GM12878 (cell line): Measurements from ENCODE around the gene MMAA. TPM values are rescaled to one million over a fixed set of nuclear protein-coding genes. Genes with fewer than 3 reads are reported as not detected.

Experiments
- ATAC-seq: fragments of 200-7000 bp; cut with Tn5 transposase; 3 replicates; pipeline ENCODE4 v1.9.1; 2020; ENCODE audit warnings: mild to moderate bottlenecking, moderate library complexity
- BruUV-seq: library from RNA; stranded (reverse); fragments of 400-500 nt; replicated peaks from 2 replicates; lab custom pipeline; 2021; lab: Mats Ljungman, UMichigan
- CTCF ChIA-PET: fragments of 300-600 bp; sonication (Branson Sonifier 250); formaldehyde crosslinking; extraction: SDS; loops from one replicate; lab custom pipeline; 2021; ENCODE audit warnings: inconsistent platforms; lab: Yijun Ruan, JAX
- POLR2A ChIA-PET: fragments of 350-600 bp; formaldehyde crosslinking; extraction: SDS; loops from one replicate; lab custom pipeline; 2021; ENCODE audit warnings: inconsistent platforms; lab: Charles Lee
- RAD21 ChIA-PET: fragments of 300-600 bp; sonication (Branson Sonifier 250); formaldehyde crosslinking; loops from one replicate; lab custom pipeline; 2023; ENCODE audit warnings: antibody characterized with exemption; ENCODE audit not compliant: unreplicated experiment; lab: Charles Lee
- SMC1A ChIA-PET: fragments of 300-600 bp; sonication (Branson Sonifier 250); formaldehyde crosslinking; loops from one replicate; lab custom pipeline; 2023; ENCODE audit not compliant: unreplicated experiment, uncharacterized antibody; lab: Charles Lee
- DNase-seq: peaks from one replicate; pipeline ENCODE4 v3.0.0-alpha.2; 2011; ENCODE audit warnings: low read depth, low spot score
- FAIRE-seq: peaks from 3 replicates; lab custom pipeline; 2011; peaks lifted over from hg19 to GRCh38; lab: Jason Lieb, UNC
- H2AFZ ChIP-seq: 2 replicates; pipeline ENCODE4 v1.6.0; 2011; ENCODE audit warnings: low read depth, low read length, control low read depth; ENCODE audit not compliant: control insufficient read depth
- H3K27ac ChIP-seq: 2 replicates; pipeline ENCODE4 v1.5.1; 2011; ENCODE audit warnings: control low read depth; ENCODE audit not compliant: control insufficient read depth, insufficient read depth
- H3K27me3 ChIP-seq, 2 experiments: replicated peaks in 1 of 2; 2 replicates each; pipeline versions ENCODE4 v1.6.0 to v1.6.1; 2011; ENCODE audit warnings: low read length in 1 of 2; ENCODE audit not compliant: control insufficient read depth in 2 of 2, insufficient read depth in 2 of 2
- H3K36me3 ChIP-seq, 2 experiments: 2 replicates each; pipeline ENCODE4 v1.5.1; 2011; ENCODE audit warnings: low read length in 1 of 2; ENCODE audit not compliant: control insufficient read depth in 2 of 2, insufficient read depth in 2 of 2
- H3K4me1 ChIP-seq: 2 replicates; pipeline ENCODE4 v1.6.1; 2011; ENCODE audit warnings: mild to moderate bottlenecking, low read length, moderate library complexity, mixed read lengths; ENCODE audit not compliant: control insufficient read depth, insufficient read depth
- H3K4me2 ChIP-seq: 2 replicates; pipeline ENCODE4 v1.6.0; 2011; ENCODE audit warnings: control low read depth; ENCODE audit not compliant: control insufficient read depth, insufficient read depth
- H3K4me3 ChIP-seq: fragments of 200-600 bp; sonication (generic); 2 replicates; pipeline ENCODE4 v1.5.1; 2016
- H3K79me2 ChIP-seq: 2 replicates; pipeline ENCODE4 v1.6.0; 2011; ENCODE audit warnings: low read length; ENCODE audit not compliant: control insufficient read depth, insufficient read depth
- H3K9ac ChIP-seq: 2 replicates; pipeline ENCODE4 v1.8.0; 2011; ENCODE audit warnings: low read length, control low read depth, mixed read lengths; ENCODE audit not compliant: control insufficient read depth, insufficient read depth
- H3K9me3 ChIP-seq: replicated peaks from 3 replicates; pipeline ENCODE4 v1.5.1; 2011; ENCODE audit warnings: mild to moderate bottlenecking, low read length; ENCODE audit not compliant: control insufficient read depth, insufficient read depth
- H4K20me1 ChIP-seq: 2 replicates; pipeline ENCODE4 v1.6.0; 2011; ENCODE audit not compliant: control insufficient read depth, insufficient read depth
- EZH2 ChIP-seq: IDR thresholded peaks from 2 replicates; pipeline ENCODE4 v1.6.1; 2012; ENCODE audit warnings: low read depth, mild to moderate bottlenecking, control low read depth, inconsistent platforms, low read length, borderline replicate concordance; ENCODE audit not compliant: control insufficient read depth
- JUNB ChIP-seq: IDR thresholded peaks from 2 replicates; pipeline ENCODE4 v1.6.1; 2016; ENCODE audit warnings: antibody characterized with exemption, mild to moderate bottlenecking
- JUND ChIP-seq: IDR thresholded peaks from 2 replicates; pipeline ENCODE4 v1.6.1; 2012; ENCODE audit warnings: low read depth, mild to moderate bottlenecking, low read length, improper control_type of control experiment, moderate library complexity
- KAT2A ChIP-seq: conservative IDR thresholded peaks from 2 replicates; pipeline ENCODE4 v1.6.1; 2011; ENCODE audit warnings: low read depth, low read length; ENCODE audit not compliant: control insufficient read depth
- MTA3 ChIP-seq: IDR thresholded peaks from 2 replicates; pipeline ENCODE4 v1.6.1; 2012; ENCODE audit warnings: low read length, inconsistent platforms, borderline replicate concordance
- POLR2AphosphoS5 ChIP-seq: IDR thresholded peaks from 2 replicates; pipeline ENCODE4 v1.6.1; 2011; ENCODE audit warnings: mild to moderate bottlenecking, low read length, inconsistent platforms
- RFX5 ChIP-seq: IDR thresholded peaks from 2 replicates; pipeline ENCODE4 v1.6.1; 2011; ENCODE audit warnings: low read depth, low read length, improper control_type of control experiment
- SPI1 ChIP-seq: IDR thresholded peaks from 2 replicates; pipeline ENCODE4 v1.6.1; 2011; ENCODE audit warnings: low read depth, mild to moderate bottlenecking, low read length, moderate library complexity, borderline replicate concordance; ENCODE audit not compliant: insufficient read depth
- WGBS: methylation state at CpG from one replicate; pipeline ENCODE4 v1.1.6; 2016; ENCODE audit warnings: low lambda C conversion rate; ENCODE audit not compliant: insufficient replicate concordance, insufficient coverage; ENCODE audit errors: missing lambda C conversion rate; 5-methylcytosine and 5-hydroxymethylcytosine counted together
- in situ Hi-C: fragments of 300-500 bp; cut with MboI; formaldehyde crosslinking; loops from 9 replicates; pipeline ENCODE4 v1.14.3; 2018; ENCODE audit warnings: mixed read lengths
- intact Hi-C: fragments of 100-400 bp; cut with micrococcal nuclease; formaldehyde crosslinking; loops from one replicate; pipeline ENCODE4 v1.14.2; 2022; ENCODE audit not compliant: unreplicated experiment
- polyA plus RNA-seq, 11 experiments: library from polyadenylated mRNA; depleted of rRNA in 4 of 11; unstranded in 6 of 11; stranded (reverse) in 5 of 11; fragments of >200 nt; fragmentation: Nextera tagmentation in 4 of 11; fragmentation: Illumina TruSeq in 1 of 11; extraction: Ambion mirVana in 4 of 11; extraction: Trizol in 1 of 11; gene quantifications; 1 replicate in 1 of 11; 2 replicates in 10 of 11; pipeline versions ENCODE4 v1.2.1 to v1.2.3, GENCODE V29; 2011 to 2016; ENCODE audit warnings: inconsistent platforms in 2 of 11, missing spikeins in 2 of 11, low read depth in 1 of 11
- total RNA-seq, 4 experiments: library from RNA; depleted of rRNA in 3 of 4; stranded (reverse); fragments of >200 nt in 3 of 4; fragmentation: Illumina TruSeq in 1 of 4; extraction: Trizol in 1 of 4; gene quantifications; 2 replicates each; pipeline versions ENCODE4 v1.2.1 to v1.2.3, GENCODE V29; 2013 to 2021
- TF ChIP-seq, protein P1 (sequence below): IDR thresholded peaks from 2 replicates; pipeline ENCODE4 v1.6.1; 2012; ENCODE audit warnings: mild to moderate bottlenecking, low read depth, low read length

Gene MMAA
- total and polyA plus RNA-seq, 10 of the 15 experiments (the other 5 are each of a cell fraction or from before 2014, with no cell fraction given), result 4.5 to 22.6 (median 11.8) TPM

DNA sequence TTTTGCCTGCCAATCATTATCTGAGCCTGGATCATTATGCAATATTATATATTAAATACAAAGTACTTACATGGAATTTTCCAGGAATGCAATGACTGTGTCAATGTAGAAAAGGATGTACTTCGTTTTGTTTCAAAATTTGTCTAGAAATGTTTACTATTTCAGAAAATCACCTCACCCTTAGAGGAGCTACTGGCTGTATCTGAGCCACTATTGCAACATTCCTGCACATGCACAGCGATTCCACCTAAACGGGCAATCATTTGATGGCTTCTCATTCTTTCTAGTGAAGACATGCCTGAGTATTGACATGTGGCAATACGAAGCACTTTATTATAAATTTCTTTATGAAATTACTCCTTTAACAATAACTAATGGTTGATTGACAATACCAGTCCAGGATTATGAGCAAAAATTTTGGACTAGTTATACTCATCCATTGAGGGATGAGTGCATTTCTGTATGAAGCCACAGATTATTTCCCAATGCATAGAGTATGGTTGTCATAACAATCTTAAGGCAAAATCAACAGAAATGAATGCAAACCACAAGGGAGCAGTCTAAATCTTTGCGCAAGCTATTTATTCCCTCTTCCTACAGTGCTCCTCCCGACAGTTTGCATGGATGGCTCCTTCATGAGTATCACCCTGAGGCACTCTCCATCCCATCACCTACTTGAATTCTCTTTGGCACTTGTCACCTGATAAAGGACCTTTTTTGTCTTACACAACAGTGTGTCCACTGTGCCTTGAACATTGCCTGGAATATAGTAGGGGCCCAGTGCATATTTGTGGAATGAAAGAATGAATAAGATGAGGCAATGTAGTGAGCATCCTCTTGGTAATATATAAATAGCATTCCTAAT, 35.8 kb upstream of the MMAA start:
- intact Hi-C loops, result no loop called here
- H3K9me3 ChIP-seq, result no peaks in the 10 kb centered on the region
- CTCF ChIA-PET, result no interaction called here
- POLR2A ChIA-PET, result no interaction called here
- SMC1A ChIA-PET, result interaction anchor here (1.0 kb wide), 1 partner anchor 26 kb away, joined by 3 read pairs; no protein-coding TSS in a partner anchor
- H3K27ac ChIP-seq, result no peak overlapping the region
- H3K4me2 ChIP-seq, result no peak overlapping the region
- FAIRE-seq (no peak), ATAC-seq (no peak), DNase-seq (no peak)
- no peaks in the 10 kb centered on the region; the same call in 1 of the 2 replicates for H3K4me1 ChIP-seq
- TF ChIP-seq, protein P1, sequence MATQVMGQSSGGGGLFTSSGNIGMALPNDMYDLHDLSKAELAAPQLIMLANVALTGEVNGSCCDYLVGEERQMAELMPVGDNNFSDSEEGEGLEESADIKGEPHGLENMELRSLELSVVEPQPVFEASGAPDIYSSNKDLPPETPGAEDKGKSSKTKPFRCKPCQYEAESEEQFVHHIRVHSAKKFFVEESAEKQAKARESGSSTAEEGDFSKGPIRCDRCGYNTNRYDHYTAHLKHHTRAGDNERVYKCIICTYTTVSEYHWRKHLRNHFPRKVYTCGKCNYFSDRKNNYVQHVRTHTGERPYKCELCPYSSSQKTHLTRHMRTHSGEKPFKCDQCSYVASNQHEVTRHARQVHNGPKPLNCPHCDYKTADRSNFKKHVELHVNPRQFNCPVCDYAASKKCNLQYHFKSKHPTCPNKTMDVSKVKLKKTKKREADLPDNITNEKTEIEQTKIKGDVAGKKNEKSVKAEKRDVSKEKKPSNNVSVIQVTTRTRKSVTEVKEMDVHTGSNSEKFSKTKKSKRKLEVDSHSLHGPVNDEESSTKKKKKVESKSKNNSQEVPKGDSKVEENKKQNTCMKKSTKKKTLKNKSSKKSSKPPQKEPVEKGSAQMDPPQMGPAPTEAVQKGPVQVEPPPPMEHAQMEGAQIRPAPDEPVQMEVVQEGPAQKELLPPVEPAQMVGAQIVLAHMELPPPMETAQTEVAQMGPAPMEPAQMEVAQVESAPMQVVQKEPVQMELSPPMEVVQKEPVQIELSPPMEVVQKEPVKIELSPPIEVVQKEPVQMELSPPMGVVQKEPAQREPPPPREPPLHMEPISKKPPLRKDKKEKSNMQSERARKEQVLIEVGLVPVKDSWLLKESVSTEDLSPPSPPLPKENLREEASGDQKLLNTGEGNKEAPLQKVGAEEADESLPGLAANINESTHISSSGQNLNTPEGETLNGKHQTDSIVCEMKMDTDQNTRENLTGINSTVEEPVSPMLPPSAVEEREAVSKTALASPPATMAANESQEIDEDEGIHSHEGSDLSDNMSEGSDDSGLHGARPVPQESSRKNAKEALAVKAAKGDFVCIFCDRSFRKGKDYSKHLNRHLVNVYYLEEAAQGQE, result no peak
- TF ChIP-seq RFX5 (no peak), KAT2A (no peak), MTA3 (no peak), POLR2AphosphoS5 (no peak), EZH2 (no peak), JUNB (no peak), JUND (no peak), SPI1 (no peak)
- no peak overlapping the region for H3K4me3 ChIP-seq
- no peaks in the 10 kb centered on the region for H3K27me3 ChIP-seq
- WGBS, result 55% methylated on average over 6 of the region's 6 CpGs
- no peak overlapping the region for H2AFZ ChIP-seq
- RAD21 ChIA-PET, result no interaction called here
- in situ Hi-C loops, result no loop called here
- no peak overlapping the region for H3K9ac ChIP-seq
- no peaks in the 10 kb centered on the region for H3K79me2 ChIP-seq
- H4K20me1 ChIP-seq, result no peaks in the 10 kb centered on the region
- H3K36me3 ChIP-seq, result no peaks in the 10 kb centered on the region
- BruUV-seq, result no TSS peak
